HepG2 (cell line): ENCODE measurements around the gene SLC25A14. TPM values are rescaled to one million over a fixed set of nuclear protein-coding genes. Genes with fewer than 3 reads are reported as not detected.

ENCODE experiments used
- ATAC-seq: fragments of 200-7000 bp; cut with Tn5 transposase; 3 replicates; pipeline ENCODE4 v1.9.1; 2020; ENCODE audit warnings: mild to moderate bottlenecking, moderate library complexity
- BruUV-seq: library from RNA; stranded (reverse); fragments of 400-500 nt; replicated peaks from 2 replicates; lab custom pipeline; 2021; lab: Mats Ljungman, UMichigan
- CTCF ChIA-PET: fragments of 300-600 bp; formaldehyde crosslinking; extraction: SDS; loops from one replicate; lab custom pipeline; 2021; ENCODE audit warnings: low total read pairs, inconsistent platforms, low intra/inter-chr PET ratio; lab: Yijun Ruan, JAX
- POLR2A ChIA-PET: fragments of 350-600 bp; sonication (Branson Sonifier 250); formaldehyde crosslinking; loops from one replicate; lab custom pipeline; 2020; ENCODE audit warnings: antibody characterized with exemption, inconsistent platforms; lab: Yijun Ruan, JAX
- DNase-seq: peaks from one replicate; pipeline ENCODE4 v3.0.0-alpha.2; 2015; ENCODE audit warnings: low spot score
- FAIRE-seq: peaks from 3 replicates; lab custom pipeline; 2011; peaks lifted over from hg19 to GRCh38; lab: Jason Lieb, UNC
- H2AFZ ChIP-seq: one replicate; pipeline ENCODE4 v1.6.1; 2011; ENCODE audit warnings: low read length, inconsistent platforms
- H3K27ac ChIP-seq: fragments of 300-600 bp; 3 replicates; pipeline ENCODE4 v1.8.0; 2011; ENCODE audit warnings: mixed run types, mild to moderate bottlenecking, mixed read lengths, low read length, inconsistent platforms; ENCODE audit not compliant: insufficient read depth; ENCODE audit errors: extremely low read length
- H3K27me3 ChIP-seq, 2 experiments: fragments of 200-600 bp in 1 of 2; 2 replicates in 1 of 2; 3 replicates in 1 of 2; pipeline versions ENCODE4 v1.6.0 to v1.8.0; 2011; ENCODE audit warnings: low read length in 2 of 2, mild to moderate bottlenecking in 2 of 2, moderate library complexity in 2 of 2, inconsistent platforms in 1 of 2; ENCODE audit not compliant: insufficient read depth in 2 of 2, control insufficient read depth in 1 of 2
- H3K36me3 ChIP-seq, 2 experiments: fragments of 200-600 bp in 1 of 2; replicated peaks in 1 of 2; 2 replicates in 1 of 2; 3 replicates in 1 of 2; pipeline versions ENCODE4 v1.5.1 to v1.8.0; 2011; ENCODE audit warnings: low read length in 2 of 2, inconsistent platforms in 1 of 2; ENCODE audit not compliant: insufficient read depth in 2 of 2, control insufficient read depth in 1 of 2
- H3K4me1 ChIP-seq: 2 replicates; pipeline ENCODE4 v1.5.1; 2012; ENCODE audit warnings: low read length, inconsistent platforms; ENCODE audit not compliant: insufficient read depth
- H3K4me2 ChIP-seq: 2 replicates; pipeline ENCODE4 v1.6.0; 2011; ENCODE audit warnings: low read depth, low read length, inconsistent platforms
- H3K4me3 ChIP-seq, 3 experiments: fragments of 200-600 bp in 1 of 3; sonication (generic), shearing (Covaris generic) in 1 of 3; replicated peaks in 1 of 3; 2 replicates each; pipeline ENCODE4 v1.5.1; 2011 to 2016; ENCODE audit warnings: low read length in 3 of 3, inconsistent platforms in 2 of 3, low read depth in 2 of 3, mild to moderate bottlenecking in 2 of 3, control low read depth in 1 of 3, mixed read lengths in 1 of 3; ENCODE audit not compliant: insufficient read depth in 1 of 3
- H3K79me2 ChIP-seq: one replicate; pipeline ENCODE4 v1.6.1; 2011; ENCODE audit warnings: low read length, inconsistent platforms; ENCODE audit not compliant: insufficient read depth
- H3K9ac ChIP-seq: 2 replicates; pipeline ENCODE4 v1.6.0; 2011; ENCODE audit warnings: mild to moderate bottlenecking, low read depth, low read length, inconsistent platforms; ENCODE audit not compliant: insufficient read depth
- H3K9me3 ChIP-seq: 2 replicates; pipeline ENCODE4 v1.5.1; 2012; ENCODE audit warnings: mild to moderate bottlenecking, low read length
- H4K20me1 ChIP-seq: 2 replicates; pipeline ENCODE4 v1.6.0; 2011; ENCODE audit warnings: inconsistent platforms, mild to moderate bottlenecking, low read length, moderate library complexity; ENCODE audit not compliant: insufficient read depth
- HOXD1 ChIP-seq: sonication (generic); formaldehyde crosslinking; IDR thresholded peaks from 2 replicates; pipeline ENCODE4 v1.5.0; 2020; ENCODE audit warnings: missing genetic modification reagents
- NFIC ChIP-seq: IDR thresholded peaks from 2 replicates; pipeline ENCODE4 v1.6.1; 2012; ENCODE audit warnings: mild to moderate bottlenecking, low read length, inconsistent platforms
- POLR2G ChIP-seq: fragments of 200-400 bp; formaldehyde crosslinking; IDR thresholded peaks from 2 replicates; pipeline ENCODE4 v1.6.1; 2018; ENCODE audit warnings: mild to moderate bottlenecking, low read depth, low read length, moderate library complexity
- RERE ChIP-seq: IDR thresholded peaks from 2 replicates; pipeline ENCODE4 v1.6.1; 2016; ENCODE audit warnings: low read depth, missing genetic modification reagents, missing compliant biosample characterization
- SP5 ChIP-seq: IDR thresholded peaks from 2 replicates; pipeline ENCODE4 v1.6.1; 2016; ENCODE audit warnings: low read depth, borderline replicate concordance
- ZHX2 ChIP-seq, 2 experiments: sonication (generic) in 1 of 2; formaldehyde crosslinking in 1 of 2; IDR thresholded peaks; 2 replicates each; pipeline versions ENCODE4 v1.6.1 to v1.9.0; 2014 to 2022; ENCODE audit warnings: antibody characterized with exemption in 1 of 2, borderline replicate concordance in 1 of 2, inconsistent platforms in 1 of 2, low read depth in 1 of 2, missing genetic modification reagents in 1 of 2
- ZNF3 ChIP-seq: IDR thresholded peaks from 2 replicates; pipeline ENCODE4 v1.7.0; 2017; ENCODE audit warnings: inconsistent platforms
- ZNF558 ChIP-seq: sonication (generic); formaldehyde crosslinking; IDR thresholded peaks from 2 replicates; pipeline ENCODE4 v1.9.0; 2022; ENCODE audit warnings: mild to moderate bottlenecking, missing genetic modification reagents, borderline replicate concordance
- ZNF883 ChIP-seq: sonication (generic); formaldehyde crosslinking; IDR thresholded peaks from 2 replicates; pipeline ENCODE4 v1.5.1; 2020; ENCODE audit warnings: mild to moderate bottlenecking, missing genetic modification reagents; ENCODE audit errors: not compliant biosample characterization
- WGBS: methylation state at CpG from one replicate; pipeline ENCODE4 v1.1.6; 2017; ENCODE audit warnings: low lambda C conversion rate; 5-methylcytosine and 5-hydroxymethylcytosine counted together
- in situ Hi-C: cut with HindIII; loops from 2 replicates; pipeline ENCODE4 v1.10.0; 2017; ENCODE audit warnings: low pct_unique_long_range_greater_than_20kb; ENCODE audit not compliant: extremely low pct_ligation_motif_present
- intact Hi-C: fragments of 100-400 bp; cut with micrococcal nuclease; formaldehyde crosslinking; loops from one replicate; pipeline ENCODE4 v1.10.0; 2022; ENCODE audit not compliant: unreplicated experiment
- polyA plus RNA-seq, 8 experiments: library from polyadenylated mRNA; depleted of rRNA in 3 of 8; stranded (reverse) in 7 of 8; unstranded in 1 of 8; fragments of >200 nt; fragmentation: Illumina TruSeq in 4 of 8; extraction: Trizol in 4 of 8; gene quantifications; 2 replicates each; pipeline versions ENCODE4 v1.2.1 to v1.2.3, GENCODE V29; 2011 to 2016; ENCODE audit warnings: low read depth in 4 of 8, missing spikeins in 1 of 8, mixed read lengths in 1 of 8; ENCODE audit not compliant: insufficient read depth in 1 of 8
- total RNA-seq, 5 experiments: library from RNA; depleted of rRNA; stranded (reverse); fragments of >200 nt; fragmentation: Illumina TruSeq; extraction: Trizol; gene quantifications; 2 replicates each; pipeline ENCODE4 v1.2.3, GENCODE V29; 2016; ENCODE audit warnings: low read depth in 1 of 5

Gene SLC25A14
- total and polyA plus RNA-seq, 2 of the 13 experiments (the other 11 are each of a cell fraction or from before 2014, with no cell fraction given): 14.0 to 15.6 TPM

- Histone ChIP-seq H3K27ac (no peak overlapping the region), H3K27me3 (no peaks in the 10 kb centered on the region), H3K79me2 (no peaks in the 10 kb centered on the region), H2AFZ (no peak overlapping the region), H3K36me3 (no peaks in the 10 kb centered on the region), H3K4me1 (no peaks in the 10 kb centered on the region), H3K9me3 (no peaks in the 10 kb centered on the region), H4K20me1 (no peaks in the 10 kb centered on the region), H3K4me2 (no peak overlapping the region), H3K9ac (no peak overlapping the region), H3K4me3 (no peak overlapping the region)
- in situ Hi-C loops: no loop called here
- TF ChIP-seq POLR2G (no peak), ZHX2 (IDR thresholded peaks at IDR 0.05; ENCODE audit: low read depth) (no peak), ZHX2 (CRISPR knock-in tag; IDR thresholded peaks at IDR 0.05; ENCODE audit: borderline replicate concordance) (no peak), RERE (CRISPR knock-in tag) (no peak), HOXD1 (no peak), ZNF883 (CRISPR knock-in tag) (no peak), SP5 (no peak), NFIC (no peak), ZNF558 (CRISPR knock-in tag) (no peak), ZNF3 (CRISPR knock-in tag) (no peak)
- intact Hi-C loops: no loop called here
- ChIA-PET POLR2A (no interaction called here), CTCF (no interaction called here)
- no peak for FAIRE-seq
- 86% methylated on average over 1 of the region's 1 CpG for whole genome bisulfite sequencing
- ATAC-seq: no peak
- no peak for DNase-seq
- no TSS peak for BruUV-seq
Observed at GRCh38 chrX:130347321-130347720, 7.6 kb downstream of the SLC25A14 start.
